Thyroid gland (tissue), 4 donors: Measurements from ENCODE around the gene SLC30A9.

Experiments used
- POLR2A ChIP-seq, 2 donors: fragments of 450-650 bp; IDR thresholded peaks; one replicate each; pipeline ENCODE4 v1.6.1; 2017; ENCODE audit warnings: antibody characterized with exemption in 2 of 2, mild to moderate bottlenecking in 2 of 2, moderate library complexity in 1 of 2
- TF ChIP-seq, protein P1 (sequence below), 6 experiments: fragments of 200-600 bp in 3 of 6; fragments of 450-650 bp in 3 of 6; sonication (generic) in 3 of 6; IDR thresholded peaks; one replicate each; pipeline ENCODE4 v1.5.1; 2016 to 2019; ENCODE audit warnings: antibody characterized with exemption in 6 of 6, mild to moderate bottlenecking in 2 of 6, inconsistent platforms in 1 of 6, moderate library complexity in 1 of 6

DNA sequence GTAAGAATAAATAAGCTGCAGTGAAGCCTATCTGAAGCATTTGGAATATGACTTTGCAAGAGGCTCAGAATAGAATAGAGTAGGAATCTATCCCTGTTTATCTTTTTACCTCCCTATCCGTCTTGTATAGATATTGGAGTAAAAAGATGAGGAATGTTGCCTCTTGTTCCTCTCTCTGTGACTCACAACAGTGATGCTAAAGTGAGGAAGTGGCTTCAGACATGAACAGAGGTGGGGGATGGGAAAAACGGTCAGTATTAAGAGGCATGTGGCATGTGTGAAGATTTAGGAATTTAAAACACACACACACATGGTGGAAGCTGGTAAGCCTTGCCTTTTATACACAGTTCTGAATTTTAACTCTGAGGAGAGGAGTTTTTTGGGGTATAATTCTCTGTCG lies 12.6 kb upstream of the SLC30A9 start:
- no peak for TF ChIP-seq POLR2A (IDR thresholded peaks at IDR 0.05)
- TF ChIP-seq, protein P1, sequence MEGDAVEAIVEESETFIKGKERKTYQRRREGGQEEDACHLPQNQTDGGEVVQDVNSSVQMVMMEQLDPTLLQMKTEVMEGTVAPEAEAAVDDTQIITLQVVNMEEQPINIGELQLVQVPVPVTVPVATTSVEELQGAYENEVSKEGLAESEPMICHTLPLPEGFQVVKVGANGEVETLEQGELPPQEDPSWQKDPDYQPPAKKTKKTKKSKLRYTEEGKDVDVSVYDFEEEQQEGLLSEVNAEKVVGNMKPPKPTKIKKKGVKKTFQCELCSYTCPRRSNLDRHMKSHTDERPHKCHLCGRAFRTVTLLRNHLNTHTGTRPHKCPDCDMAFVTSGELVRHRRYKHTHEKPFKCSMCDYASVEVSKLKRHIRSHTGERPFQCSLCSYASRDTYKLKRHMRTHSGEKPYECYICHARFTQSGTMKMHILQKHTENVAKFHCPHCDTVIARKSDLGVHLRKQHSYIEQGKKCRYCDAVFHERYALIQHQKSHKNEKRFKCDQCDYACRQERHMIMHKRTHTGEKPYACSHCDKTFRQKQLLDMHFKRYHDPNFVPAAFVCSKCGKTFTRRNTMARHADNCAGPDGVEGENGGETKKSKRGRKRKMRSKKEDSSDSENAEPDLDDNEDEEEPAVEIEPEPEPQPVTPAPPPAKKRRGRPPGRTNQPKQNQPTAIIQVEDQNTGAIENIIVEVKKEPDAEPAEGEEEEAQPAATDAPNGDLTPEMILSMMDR (IDR thresholded peaks at IDR 0.05): no peak
